Vagina (tissue), 2 donors: Measurements from ENCODE around the gene SEMA3A.

Experiments used
- CTCF ChIP-seq, 3 experiments: fragments of 450-650 bp in 2 of 3; fragments of 200-600 bp in 1 of 3; sonication (generic) in 1 of 3; IDR thresholded peaks; one replicate each; pipeline ENCODE4 v1.5.1; 2017 to 2019; ENCODE audit warnings: antibody characterized with exemption in 3 of 3, mild to moderate bottlenecking in 2 of 3, moderate library complexity in 2 of 3
- POLR2A ChIP-seq, 2 donors: fragments of 450-650 bp; IDR thresholded peaks; one replicate each; pipeline ENCODE4 v1.6.1; 2017; ENCODE audit warnings: antibody characterized with exemption in 2 of 2, mild to moderate bottlenecking in 2 of 2, moderate library complexity in 2 of 2
- POLR2AphosphoS5 ChIP-seq, 2 donors: sonication (generic); formaldehyde crosslinking; IDR thresholded peaks; one replicate each; pipeline ENCODE4 v1.9.0; 2017; ENCODE audit warnings: antibody characterized with exemption in 2 of 2, mild to moderate bottlenecking in 2 of 2, low read depth in 1 of 2; ENCODE audit not compliant: insufficient read depth in 1 of 2

- TF ChIP-seq CTCF (IDR thresholded peaks at IDR 0.05): no peak
- TF ChIP-seq POLR2A (IDR thresholded peaks at IDR 0.05): no peak
- TF ChIP-seq POLR2AphosphoS5 (IDR thresholded peaks at IDR 0.05; ENCODE audit: insufficient read depth in 1 of 2, low read depth in 1 of 2): no peak
These were observed 21.9 kb upstream of the SEMA3A start for GRCh38 chr7:84216472-84216871.
